K562 (cell line): ENCODE data around the gene AQP2. TPM values are rescaled to one million over a fixed set of nuclear protein-coding genes. Genes with fewer than 3 reads are reported as not detected.
A peak's percentile ranks its signal among the peaks of the same experiment; 100 is the strongest.

ENCODE experiments used
- C11orf30 ChIP-seq: fragments of 450-650 bp; IDR thresholded peaks from 2 replicates; pipeline ENCODE4 v1.6.1; 2016; ENCODE audit warnings: low read depth, mild to moderate bottlenecking
- CCNT2 ChIP-seq: IDR thresholded peaks from 2 replicates; pipeline ENCODE4 v1.6.1; 2011; ENCODE audit warnings: borderline replicate concordance, low read depth, mild to moderate bottlenecking, moderate library complexity, mixed read lengths, low read length; ENCODE audit not compliant: insufficient read length; ENCODE audit errors: extremely low read depth
- CHD1 ChIP-seq: fragments of 200-600 bp; sonication (generic); IDR thresholded peaks from one replicate; pipeline ENCODE4 v1.6.1; 2012; ENCODE audit warnings: mild to moderate bottlenecking, moderate library complexity, low read length, inconsistent platforms
- DMBX1 ChIP-seq: fragments of 250-450 bp; sonication (Bioruptor Pico); IDR thresholded peaks from 2 replicates; pipeline ENCODE4 v1.8.0; 2022; ENCODE audit warnings: inconsistent platforms, mild to moderate bottlenecking, moderate library complexity, borderline replicate concordance
- HCFC1 ChIP-seq: IDR thresholded peaks from 2 replicates; pipeline ENCODE4 v1.6.1; 2012; ENCODE audit warnings: low read depth, low read length, improper control_type of control experiment
- MED1 ChIP-seq: sonication (generic); formaldehyde crosslinking; IDR thresholded peaks from 2 replicates; pipeline ENCODE4 v1.8.1; 2023; ENCODE audit warnings: missing genetic modification reagents, borderline replicate concordance
- NONO ChIP-seq, 2 experiments: fragments of 200-400 bp in 1 of 2; fragments of 450-650 bp in 1 of 2; formaldehyde crosslinking in 1 of 2; IDR thresholded peaks; 2 replicates each; pipeline ENCODE4 v1.6.1; 2017; ENCODE audit warnings: low read depth in 2 of 2, mild to moderate bottlenecking in 2 of 2, moderate library complexity in 2 of 2, low read length in 1 of 2
- PHF8 ChIP-seq: fragments of 200-600 bp; sonication (generic); IDR thresholded peaks from 2 replicates; pipeline ENCODE4 v1.6.1; 2012; ENCODE audit warnings: mixed run types, mild to moderate bottlenecking, inconsistent platforms, low read length, moderate library complexity, borderline replicate concordance
- RBM15 ChIP-seq: fragments of 200-400 bp; formaldehyde crosslinking; IDR thresholded peaks from 2 replicates; pipeline ENCODE4 v1.6.1; 2018; ENCODE audit warnings: mild to moderate bottlenecking, low read length, moderate library complexity; ENCODE audit not compliant: insufficient read depth
- ZNF146 ChIP-seq: IDR thresholded peaks from one replicate; pipeline ENCODE4 v1.6.1; 2018; ENCODE audit warnings: missing compliant biosample characterization; ENCODE audit not compliant: unreplicated experiment
- ZNF175 ChIP-seq: fragments of 200-800 bp; sonication (Bioruptor generic); IDR thresholded peaks from 2 replicates; pipeline ENCODE4 v1.6.1; 2016; ENCODE audit warnings: low read depth, mild to moderate bottlenecking, missing genetic modification characterization, missing compliant biosample characterization
- ZNF232 ChIP-seq: sonication (generic); formaldehyde crosslinking; IDR thresholded peaks from 2 replicates; pipeline ENCODE4 v1.8.0; 2022; ENCODE audit warnings: mild to moderate bottlenecking, missing genetic modification reagents
- ZNF253 ChIP-seq: fragments of 250-450 bp; sonication (Bioruptor Pico); conservative IDR thresholded peaks from 2 replicates; pipeline ENCODE4 v1.6.1; 2021; ENCODE audit warnings: mild to moderate bottlenecking
- ZNF589 ChIP-seq: fragments of 200-800 bp; sonication (Bioruptor generic); IDR thresholded peaks from 2 replicates; pipeline ENCODE4 v1.6.1; 2016; ENCODE audit warnings: low read depth, missing genetic modification characterization, missing compliant biosample characterization
- ZNF696 ChIP-seq: fragments of 250-450 bp; sonication (Bioruptor Pico); conservative IDR thresholded peaks from 2 replicates; pipeline ENCODE4 v1.4.0; 2020; ENCODE audit warnings: mild to moderate bottlenecking, moderate library complexity
- polyA plus RNA-seq, 8 experiments: library from polyadenylated mRNA; depleted of rRNA in 4 of 8; stranded (reverse) in 5 of 8; unstranded in 3 of 8; fragments of >200 nt; fragmentation: Nextera tagmentation in 2 of 8; fragmentation: Illumina TruSeq in 1 of 8; extraction: Ambion mirVana in 2 of 8; extraction: Trizol in 1 of 8; gene quantifications; 2 replicates each; pipeline versions ENCODE4 v1.2.1 to v1.2.3, GENCODE V29; 2011 to 2014; ENCODE audit warnings: inconsistent platforms in 1 of 8, missing spikeins in 1 of 8
- total RNA-seq, 7 experiments: library from RNA; depleted of rRNA in 6 of 7; stranded (reverse); fragments of >200 nt in 6 of 7; fragmentation: Illumina TruSeq in 2 of 7; extraction: Trizol in 2 of 7; gene quantifications; 2 replicates each; pipeline versions ENCODE4 v1.2.1 to v1.2.3, GENCODE V29; 2011 to 2021; ENCODE audit warnings: low replicate concordance in 1 of 7
- TF ChIP-seq, protein P1 (sequence below): sonication (generic); formaldehyde crosslinking; IDR thresholded peaks from 2 replicates; pipeline ENCODE4 v1.8.0; 2022; ENCODE audit warnings: missing genetic modification reagents, mild to moderate bottlenecking, moderate library complexity, borderline replicate concordance
- TF ChIP-seq, protein P2 (sequence below), 2 experiments: fragments of 450-650 bp in 1 of 2; sonication (generic) in 1 of 2; formaldehyde crosslinking in 1 of 2; IDR thresholded peaks; 2 replicates each; pipeline versions ENCODE4 v1.7.1 to v1.9.0; 2016 to 2022; ENCODE audit warnings: inconsistent platforms in 1 of 2, mild to moderate bottlenecking in 1 of 2, missing genetic modification reagents in 1 of 2

The AQP2 gene
- total and polyA plus RNA-seq, 9 of the 15 experiments (the other 6 are each of a cell fraction or from before 2014, with no cell fraction given), result not detected

DNA sequence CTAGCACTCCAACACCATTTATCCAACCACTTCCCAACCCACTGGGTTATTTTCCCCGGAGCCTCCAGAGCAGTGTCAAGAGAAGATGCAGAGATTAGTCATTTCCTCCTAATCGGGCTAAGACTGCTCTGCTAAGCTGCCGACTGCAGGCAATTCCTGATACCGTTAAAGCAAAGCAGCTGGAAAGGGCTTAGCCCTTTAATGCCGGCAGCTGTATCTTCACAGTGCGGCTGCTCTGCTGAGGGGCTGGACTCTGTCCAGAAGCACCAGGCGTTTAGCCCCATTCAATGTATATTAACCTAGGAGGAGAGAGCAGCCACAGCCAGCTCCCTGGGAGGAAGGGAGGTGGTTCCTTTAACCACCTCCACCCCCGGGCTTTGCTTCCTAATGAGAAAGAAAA lies 33.4 kb downstream of the AQP2 start (continued):
- TF ChIP-seq RBM15, result no peak
- TF ChIP-seq PHF8, result no peak
- no peak for TF ChIP-seq ZNF232
- no peak for TF ChIP-seq DMBX1 (CRISPR knock-in tag)
- TF ChIP-seq, protein P1, sequence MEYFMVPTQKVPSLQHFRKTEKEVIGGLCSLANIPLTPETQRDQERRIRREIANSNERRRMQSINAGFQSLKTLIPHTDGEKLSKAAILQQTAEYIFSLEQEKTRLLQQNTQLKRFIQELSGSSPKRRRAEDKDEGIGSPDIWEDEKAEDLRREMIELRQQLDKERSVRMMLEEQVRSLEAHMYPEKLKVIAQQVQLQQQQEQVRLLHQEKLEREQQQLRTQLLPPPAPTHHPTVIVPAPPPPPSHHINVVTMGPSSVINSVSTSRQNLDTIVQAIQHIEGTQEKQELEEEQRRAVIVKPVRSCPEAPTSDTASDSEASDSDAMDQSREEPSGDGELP, result peak; percentile 92
- TF ChIP-seq MED1 (CRISPR knock-in tag), result no peak
- TF ChIP-seq ZNF175, result no peak
- no peak for TF ChIP-seq CHD1
- peak; percentile 29 for TF ChIP-seq CCNT2
- no peak for TF ChIP-seq ZNF253 (CRISPR knock-in tag)
- TF ChIP-seq C11orf30, result no peak
- no peak for TF ChIP-seq HCFC1
- TF ChIP-seq ZNF589 (CRISPR knock-in tag), result peak; percentile 69; the same call in 1 of the 2 replicates
- TF ChIP-seq NONO (IDR thresholded peaks at IDR 0.05; ENCODE audit: low read depth in 2 of 2, low read length in 1 of 2), result no peak
- TF ChIP-seq, protein P2, sequence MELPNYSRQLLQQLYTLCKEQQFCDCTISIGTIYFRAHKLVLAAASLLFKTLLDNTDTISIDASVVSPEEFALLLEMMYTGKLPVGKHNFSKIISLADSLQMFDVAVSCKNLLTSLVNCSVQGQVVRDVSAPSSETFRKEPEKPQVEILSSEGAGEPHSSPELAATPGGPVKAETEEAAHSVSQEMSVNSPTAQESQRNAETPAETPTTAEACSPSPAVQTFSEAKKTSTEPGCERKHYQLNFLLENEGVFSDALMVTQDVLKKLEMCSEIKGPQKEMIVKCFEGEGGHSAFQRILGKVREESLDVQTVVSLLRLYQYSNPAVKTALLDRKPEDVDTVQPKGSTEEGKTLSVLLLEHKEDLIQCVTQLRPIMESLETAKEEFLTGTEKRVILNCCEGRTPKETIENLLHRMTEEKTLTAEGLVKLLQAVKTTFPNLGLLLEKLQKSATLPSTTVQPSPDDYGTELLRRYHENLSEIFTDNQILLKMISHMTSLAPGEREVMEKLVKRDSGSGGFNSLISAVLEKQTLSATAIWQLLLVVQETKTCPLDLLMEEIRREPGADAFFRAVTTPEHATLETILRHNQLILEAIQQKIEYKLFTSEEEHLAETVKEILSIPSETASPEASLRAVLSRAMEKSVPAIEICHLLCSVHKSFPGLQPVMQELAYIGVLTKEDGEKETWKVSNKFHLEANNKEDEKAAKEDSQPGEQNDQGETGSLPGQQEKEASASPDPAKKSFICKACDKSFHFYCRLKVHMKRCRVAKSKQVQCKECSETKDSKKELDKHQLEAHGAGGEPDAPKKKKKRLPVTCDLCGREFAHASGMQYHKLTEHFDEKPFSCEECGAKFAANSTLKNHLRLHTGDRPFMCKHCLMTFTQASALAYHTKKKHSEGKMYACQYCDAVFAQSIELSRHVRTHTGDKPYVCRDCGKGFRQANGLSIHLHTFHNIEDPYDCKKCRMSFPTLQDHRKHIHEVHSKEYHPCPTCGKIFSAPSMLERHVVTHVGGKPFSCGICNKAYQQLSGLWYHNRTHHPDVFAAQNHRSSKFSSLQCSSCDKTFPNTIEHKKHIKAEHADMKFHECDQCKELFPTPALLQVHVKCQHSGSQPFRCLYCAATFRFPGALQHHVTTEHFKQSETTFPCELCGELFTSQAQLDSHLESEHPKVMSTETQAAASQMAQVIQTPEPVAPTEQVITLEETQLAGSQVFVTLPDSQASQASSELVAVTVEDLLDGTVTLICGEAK (IDR thresholded peaks at IDR 0.05), result no peak
- TF ChIP-seq, protein P2 (CRISPR knock-in tag; IDR thresholded peaks at IDR 0.05), result no peak
- TF ChIP-seq ZNF696, result no peak
- no peak for TF ChIP-seq ZNF146 (CRISPR knock-in tag)
